Measurements from ENCODE around the gene SH3GL3.

The SH3GL3 gene

DNA sequence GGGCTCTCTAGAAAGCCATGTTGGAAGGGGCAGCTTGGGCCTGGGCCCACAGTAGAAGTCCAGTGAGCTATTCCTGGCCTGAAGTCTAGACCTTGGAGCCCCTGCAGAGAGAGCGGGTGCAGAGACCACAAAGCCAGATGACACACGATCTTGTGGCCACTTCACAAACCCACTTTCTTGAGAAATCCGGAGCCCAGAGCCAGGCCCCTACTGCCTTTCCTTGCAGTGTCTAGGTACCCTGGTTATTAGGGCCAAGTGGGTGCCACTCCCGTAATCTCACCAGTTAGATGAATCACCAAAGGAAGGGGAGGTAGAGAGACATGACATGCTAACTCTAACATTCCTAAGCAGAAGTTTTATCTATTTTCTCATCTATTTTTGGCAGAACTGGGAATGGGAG, 134.2 kb downstream of the SH3GL3 start:
- Histone ChIP-seq H4K20me1 (ENCODE audit: insufficient read depth, low read length, poor library complexity, severe bottlenecking) (no peaks in the 10 kb centered on the region), H3K9me3 (ENCODE audit: insufficient read depth, low read depth, low read length) (no peaks in the 10 kb centered on the region), H3K9me2 (replicated peaks; ENCODE audit: low read depth, low read length) (no peaks in the 10 kb centered on the region), H2AFZ (ENCODE audit: low read length) (no peak overlapping the region), H3K4me1 (ENCODE audit: insufficient read depth, low read length, poor library complexity, severe bottlenecking) (no peaks in the 10 kb centered on the region), H3K9ac (ENCODE audit: low read depth, low read length, poor library complexity, severe bottlenecking) (no peak overlapping the region), H3K27me3 (ENCODE audit: insufficient read depth, low read length, poor library complexity, severe bottlenecking) (no peaks in the 10 kb centered on the region), H3K4me3 (ENCODE audit: low read length, poor library complexity, severe bottlenecking) (no peak overlapping the region), H3K36me3 (ENCODE audit: insufficient read depth, low read length) (no peaks in the 10 kb centered on the region), H3K79me2 (ENCODE audit: insufficient read depth, low read length) (no peaks in the 10 kb centered on the region), H3K4me2 (ENCODE audit: low read depth, low read length, poor library complexity, severe bottlenecking) (no peak overlapping the region), H3F3A (ENCODE audit: low read depth) (no peaks in the 10 kb centered on the region)
- no peak for TF ChIP-seq EZH2phosphoT487 (IDR thresholded peaks at IDR 0.05; ENCODE audit: borderline replicate concordance)
- TF ChIP-seq, protein P1, sequence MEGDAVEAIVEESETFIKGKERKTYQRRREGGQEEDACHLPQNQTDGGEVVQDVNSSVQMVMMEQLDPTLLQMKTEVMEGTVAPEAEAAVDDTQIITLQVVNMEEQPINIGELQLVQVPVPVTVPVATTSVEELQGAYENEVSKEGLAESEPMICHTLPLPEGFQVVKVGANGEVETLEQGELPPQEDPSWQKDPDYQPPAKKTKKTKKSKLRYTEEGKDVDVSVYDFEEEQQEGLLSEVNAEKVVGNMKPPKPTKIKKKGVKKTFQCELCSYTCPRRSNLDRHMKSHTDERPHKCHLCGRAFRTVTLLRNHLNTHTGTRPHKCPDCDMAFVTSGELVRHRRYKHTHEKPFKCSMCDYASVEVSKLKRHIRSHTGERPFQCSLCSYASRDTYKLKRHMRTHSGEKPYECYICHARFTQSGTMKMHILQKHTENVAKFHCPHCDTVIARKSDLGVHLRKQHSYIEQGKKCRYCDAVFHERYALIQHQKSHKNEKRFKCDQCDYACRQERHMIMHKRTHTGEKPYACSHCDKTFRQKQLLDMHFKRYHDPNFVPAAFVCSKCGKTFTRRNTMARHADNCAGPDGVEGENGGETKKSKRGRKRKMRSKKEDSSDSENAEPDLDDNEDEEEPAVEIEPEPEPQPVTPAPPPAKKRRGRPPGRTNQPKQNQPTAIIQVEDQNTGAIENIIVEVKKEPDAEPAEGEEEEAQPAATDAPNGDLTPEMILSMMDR (conservative IDR thresholded peaks at IDR 0.05; ENCODE audit: low read length), result no peak

DNA sequence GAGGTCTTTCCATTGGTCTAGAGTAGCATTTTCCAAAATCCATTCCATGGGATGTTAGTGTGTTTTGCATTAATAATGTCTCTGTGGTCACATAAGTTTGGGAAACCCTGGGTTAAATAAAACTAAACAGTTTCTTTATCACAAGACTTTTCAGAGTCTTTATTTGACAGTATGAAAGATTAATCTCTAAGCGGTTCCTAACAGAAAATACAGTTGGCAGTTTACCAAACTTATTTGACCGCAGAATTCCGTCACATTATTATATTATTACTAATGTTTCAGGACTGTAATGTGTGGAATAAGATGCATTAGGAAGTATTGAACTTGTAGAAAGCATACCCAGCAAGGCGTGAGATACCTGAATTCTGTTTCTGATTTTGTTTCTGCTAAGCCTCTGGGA, 135.2 kb downstream of the SH3GL3 start:
- Histone ChIP-seq H3K4me2 (ENCODE audit: low read depth, low read length, poor library complexity, severe bottlenecking) (no peak overlapping the region), H3K9me2 (replicated peaks; ENCODE audit: low read depth, low read length) (no peaks in the 10 kb centered on the region), H3K79me2 (ENCODE audit: insufficient read depth, low read length) (no peaks in the 10 kb centered on the region), H3K36me3 (ENCODE audit: insufficient read depth, low read length) (no peaks in the 10 kb centered on the region), H3K4me3 (ENCODE audit: low read length, poor library complexity, severe bottlenecking) (no peak overlapping the region), H3K27me3 (ENCODE audit: insufficient read depth, low read length, poor library complexity, severe bottlenecking) (no peaks in the 10 kb centered on the region), H3K9ac (ENCODE audit: low read depth, low read length, poor library complexity, severe bottlenecking) (no peak overlapping the region), H3K4me1 (ENCODE audit: insufficient read depth, low read length, poor library complexity, severe bottlenecking) (no peaks in the 10 kb centered on the region), H2AFZ (ENCODE audit: low read length) (no peak overlapping the region), H3F3A (ENCODE audit: low read depth) (no peaks in the 10 kb centered on the region), H3K9me3 (ENCODE audit: insufficient read depth, low read depth, low read length) (no peaks in the 10 kb centered on the region), H4K20me1 (ENCODE audit: insufficient read depth, low read length, poor library complexity, severe bottlenecking) (no peaks in the 10 kb centered on the region)
- TF ChIP-seq, protein P1 (conservative IDR thresholded peaks at IDR 0.05; ENCODE audit: low read length), result no peak
- TF ChIP-seq EZH2phosphoT487 (IDR thresholded peaks at IDR 0.05; ENCODE audit: borderline replicate concordance), result no peak

DNA sequence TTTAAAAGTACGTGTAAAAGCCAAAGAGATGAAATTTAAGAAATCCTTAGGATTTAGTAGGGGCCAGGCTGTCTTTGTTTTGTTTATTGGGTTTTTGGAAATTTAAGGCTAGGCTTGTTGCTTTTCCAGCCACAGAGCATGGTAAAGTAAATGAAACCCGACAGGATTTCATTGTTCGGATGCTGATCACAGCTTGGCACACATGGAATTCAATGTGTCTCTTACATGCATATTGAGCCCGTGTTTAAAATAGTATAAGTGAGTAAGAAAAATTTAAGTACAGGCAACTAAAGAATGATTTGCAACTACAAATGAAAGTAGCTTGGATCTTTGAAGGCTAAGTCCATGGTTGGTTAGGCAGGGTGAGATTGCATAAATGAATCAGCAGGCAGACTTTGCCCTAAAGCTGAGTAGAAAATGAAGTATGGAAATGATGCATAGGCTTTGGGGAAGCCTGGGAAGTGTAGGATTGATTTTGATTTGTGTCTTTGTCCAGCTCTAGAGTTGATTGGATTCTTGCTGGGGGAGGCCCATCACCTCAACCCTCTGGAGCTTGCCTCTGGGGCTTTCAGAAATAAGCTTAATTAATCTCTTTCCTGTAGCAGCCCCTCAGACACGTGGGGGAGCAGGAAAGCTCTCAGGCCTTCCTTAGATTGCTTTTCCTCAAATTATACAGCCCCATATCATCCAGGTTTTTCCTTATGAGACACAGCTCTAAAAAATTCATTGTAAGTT, 138.6 kb downstream of the SH3GL3 start:
- no peaks in the 10 kb centered on the region for H3K36me3 ChIP-seq (ENCODE audit: insufficient read depth, low read length)
- no peaks in the 10 kb centered on the region for H3K27me3 ChIP-seq (ENCODE audit: insufficient read depth, low read length, poor library complexity, severe bottlenecking)
- TF ChIP-seq, protein P1 (conservative IDR thresholded peaks at IDR 0.05; ENCODE audit: low read length), result no peak
- TF ChIP-seq EZH2phosphoT487 (IDR thresholded peaks at IDR 0.05; ENCODE audit: borderline replicate concordance), result no peak
- H3K4me3 ChIP-seq (ENCODE audit: low read length, poor library complexity, severe bottlenecking), result no peak overlapping the region
- H3K4me2 ChIP-seq (ENCODE audit: low read depth, low read length, poor library complexity, severe bottlenecking), result no peak overlapping the region
- H4K20me1 ChIP-seq (ENCODE audit: insufficient read depth, low read length, poor library complexity, severe bottlenecking), result no peaks in the 10 kb centered on the region
- H2AFZ ChIP-seq (ENCODE audit: low read length), result no peak overlapping the region
- H3K4me1 ChIP-seq (ENCODE audit: insufficient read depth, low read length, poor library complexity, severe bottlenecking), result no peaks in the 10 kb centered on the region
- H3K9me2 ChIP-seq (replicated peaks; ENCODE audit: low read depth, low read length), result no peaks in the 10 kb centered on the region
- H3K79me2 ChIP-seq (ENCODE audit: insufficient read depth, low read length), result no peaks in the 10 kb centered on the region
- no peak overlapping the region for H3K9ac ChIP-seq (ENCODE audit: low read depth, low read length, poor library complexity, severe bottlenecking)
- no peaks in the 10 kb centered on the region for H3F3A ChIP-seq (ENCODE audit: low read depth)
- H3K9me3 ChIP-seq (ENCODE audit: insufficient read depth, low read depth, low read length), result no peaks in the 10 kb centered on the region

Measured in Loucy (cell line).